HG03066 (cell line): Measurements from ENCODE around the gene PGAM4.
"Not testable (repeated sequence)": the region's sequence is repeated elsewhere in the genome, so short reads cannot be mapped to it uniquely, and the experiment has no call there.

Experiments
- ATAC-seq: cut with Tn5 transposase; IDR thresholded peaks from one replicate; pipeline ENCODE4 v1.9.1; 2021; ENCODE audit warnings: low read depth; ENCODE audit not compliant: unreplicated experiment

PGAM4 gene

GRCh38 chrX:77969538-77969937 lies at the start of gene PGAM4:
Gene PGAM4, minus strand, starts transcription at chrX:77969638. Its CDS starts 0 bp downstream, at chrX:77969638.
- ATAC-seq: no peak

DNA sequence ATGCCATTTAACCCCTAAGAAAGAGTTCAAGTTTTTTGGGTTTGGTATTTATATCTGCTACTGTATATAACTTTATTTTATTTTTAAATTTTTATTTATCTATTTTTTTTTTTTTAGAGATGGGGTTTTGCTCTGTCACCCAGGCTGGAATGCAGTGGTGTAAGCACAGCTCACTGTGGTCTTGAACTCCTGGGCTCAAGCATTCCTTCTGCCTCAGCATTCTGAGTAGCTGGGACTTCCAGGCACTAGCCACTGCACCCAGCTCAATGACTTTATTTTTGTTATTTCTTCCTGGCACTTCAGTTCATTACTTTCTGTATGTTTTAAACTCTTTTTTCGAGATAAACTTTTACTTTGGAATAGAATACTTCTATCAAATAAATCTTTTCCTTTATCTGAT lies 42.4 kb upstream of the PGAM4 start:
- ATAC-seq: no peak

- no peak for ATAC-seq
Observed at GRCh38 chrX:77979870-77980269, 10.4 kb upstream of the PGAM4 start.

DNA sequence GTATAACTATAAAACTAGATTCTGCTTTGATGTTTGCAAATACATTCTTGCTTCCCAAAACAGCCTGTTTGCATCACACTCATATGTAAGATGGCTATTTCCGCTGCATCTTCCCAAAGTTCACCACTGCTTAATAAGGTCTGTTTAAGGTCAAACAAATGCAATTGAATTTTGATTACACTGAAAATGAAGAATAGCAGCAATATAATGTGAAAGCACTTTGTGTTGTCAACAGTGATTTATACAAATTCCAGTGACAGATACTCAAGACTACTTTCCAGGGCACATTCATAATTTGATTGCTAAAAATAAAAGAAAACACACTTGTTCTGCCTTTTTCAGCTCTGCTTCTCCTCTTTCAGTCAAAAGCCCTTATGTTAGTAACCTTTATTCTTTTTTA lies 8.1 kb upstream of the PGAM4 start:
- no peak for ATAC-seq

DNA sequence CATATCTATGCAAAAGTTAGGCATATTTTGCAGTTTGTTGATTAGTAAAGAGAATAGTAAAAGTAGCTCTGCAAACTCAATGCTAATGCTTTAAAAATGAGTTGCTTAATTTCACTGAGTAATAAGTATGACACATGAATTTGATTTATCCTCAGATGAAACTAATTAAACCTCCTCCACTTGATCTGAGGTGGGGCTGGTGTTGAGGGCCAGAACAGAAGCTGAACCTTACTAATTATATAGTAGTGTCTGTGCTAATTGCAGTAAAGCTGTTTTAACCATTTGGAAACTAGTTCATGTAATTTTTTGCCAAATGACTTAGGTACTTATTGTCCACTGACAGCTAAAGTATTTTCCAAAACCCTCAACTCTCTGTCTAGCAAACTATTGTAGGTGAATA lies 7.7 kb upstream of the PGAM4 start:
- ATAC-seq: no peak

GRCh38 chrX:77975755-77976154 lies 6.3 kb upstream of the PGAM4 start:
- ATAC-seq: no peak

DNA sequence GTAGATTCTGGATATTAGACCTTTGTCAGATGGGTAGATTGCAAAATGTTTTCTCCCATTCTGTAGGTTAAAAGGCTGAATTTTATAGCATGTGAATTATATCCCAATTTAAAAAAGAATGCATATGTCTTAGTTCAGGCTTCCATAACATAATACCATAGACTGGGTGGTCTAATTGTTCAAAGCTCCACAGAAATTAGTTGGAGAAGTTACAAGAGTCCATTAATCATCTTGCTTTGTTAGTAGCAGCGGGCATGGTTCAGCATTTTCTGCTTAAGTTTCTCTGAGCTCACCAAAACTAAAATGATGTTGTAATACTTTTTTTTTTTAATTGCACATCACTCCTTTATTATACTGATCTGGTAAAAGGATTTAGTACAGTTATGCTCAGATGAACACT lies 1.8 kb downstream of the PGAM4 start:
- no peak for ATAC-seq

GRCh38 chrX:77966361-77966760 lies 3.1 kb downstream of the PGAM4 start:
- no peak for ATAC-seq

DNA sequence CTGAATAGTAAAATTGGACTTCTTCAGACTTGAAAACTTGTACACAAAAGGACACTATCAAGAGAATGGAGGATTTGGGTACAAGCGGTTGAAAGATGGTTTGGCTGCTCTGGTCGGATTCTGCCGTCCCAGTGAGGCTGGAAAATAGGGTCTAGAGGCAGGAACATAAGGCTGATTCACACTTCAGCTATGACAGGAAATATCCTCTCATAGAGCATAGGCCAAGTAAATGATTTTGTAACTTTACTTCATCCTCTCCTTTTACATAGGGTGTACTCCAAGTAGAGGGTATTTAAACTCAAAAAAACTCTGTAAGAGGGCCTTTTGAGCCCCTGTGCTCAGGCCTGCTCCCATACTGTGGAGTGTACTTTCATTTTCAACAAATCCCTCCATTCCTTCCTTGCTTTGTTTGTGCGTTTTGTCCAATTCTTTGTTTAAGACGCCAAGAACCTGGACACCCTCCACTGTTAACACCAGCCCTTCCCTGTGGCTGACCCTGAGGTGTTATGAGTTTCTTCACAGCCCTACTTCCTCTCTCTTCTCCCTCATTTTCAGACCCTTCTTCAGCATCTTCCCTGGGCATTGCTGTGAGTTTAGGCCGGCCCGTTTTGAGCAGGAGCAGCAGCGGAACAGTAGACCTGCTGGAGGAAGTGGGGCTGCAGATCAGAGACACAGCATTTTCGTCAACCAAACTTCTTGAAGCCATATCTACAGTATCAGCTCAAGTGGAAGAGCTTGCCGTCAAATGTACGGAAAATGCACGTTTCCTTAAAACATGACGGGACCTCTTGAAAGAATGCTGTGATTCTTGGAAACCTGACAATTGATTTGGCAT lies 7.2 kb downstream of the PGAM4 start:
- ATAC-seq: no peak

DNA sequence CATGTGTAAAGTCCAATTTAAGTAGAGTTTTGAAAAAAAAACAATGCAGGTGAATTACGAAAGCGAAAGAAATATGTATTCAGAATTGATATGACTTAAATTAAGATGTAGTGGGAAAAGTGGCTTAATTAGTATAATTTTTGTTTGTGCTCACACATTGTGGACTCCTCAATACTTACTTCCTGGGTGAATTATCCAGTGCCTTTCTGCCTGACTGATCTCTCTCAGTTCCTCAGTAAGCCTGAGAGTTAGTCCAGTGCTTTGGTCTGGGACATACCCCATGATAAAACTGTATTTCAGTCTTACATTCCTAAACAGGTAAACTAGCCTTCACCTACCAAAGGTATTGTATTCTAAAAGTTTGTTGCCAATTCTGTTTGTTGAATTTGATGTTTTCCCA lies 8.4 kb downstream of the PGAM4 start:
- ATAC-seq: no peak

DNA sequence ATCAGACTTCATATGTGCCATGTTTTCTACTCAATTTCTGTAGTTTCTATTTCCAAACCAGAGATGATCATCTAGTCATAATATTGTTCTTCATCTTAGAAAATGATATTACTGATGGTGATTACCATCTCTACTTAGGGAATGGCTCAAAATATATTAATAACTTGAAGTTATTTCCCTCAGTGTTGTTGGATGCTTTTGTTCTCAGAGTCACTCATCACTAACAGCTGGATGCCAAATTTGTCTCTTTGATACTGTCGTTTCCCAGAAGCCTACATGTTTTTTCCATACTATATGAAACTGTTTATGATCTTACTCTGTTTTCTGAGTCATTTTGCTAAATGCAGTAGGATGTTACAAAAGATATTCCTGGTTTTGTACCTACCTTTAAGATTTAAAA lies 8.9 kb downstream of the PGAM4 start:
- ATAC-seq: no peak

GRCh38 chrX:77953708-77954107 lies 15.7 kb downstream of the PGAM4 start:
- ATAC-seq: no peak

- no peak for ATAC-seq
Observed at GRCh38 chrX:77953302-77953701, 16.1 kb downstream of the PGAM4 start.

GRCh38 chrX:77952173-77952572 lies 17.3 kb downstream of the PGAM4 start:
- no peak for ATAC-seq

DNA sequence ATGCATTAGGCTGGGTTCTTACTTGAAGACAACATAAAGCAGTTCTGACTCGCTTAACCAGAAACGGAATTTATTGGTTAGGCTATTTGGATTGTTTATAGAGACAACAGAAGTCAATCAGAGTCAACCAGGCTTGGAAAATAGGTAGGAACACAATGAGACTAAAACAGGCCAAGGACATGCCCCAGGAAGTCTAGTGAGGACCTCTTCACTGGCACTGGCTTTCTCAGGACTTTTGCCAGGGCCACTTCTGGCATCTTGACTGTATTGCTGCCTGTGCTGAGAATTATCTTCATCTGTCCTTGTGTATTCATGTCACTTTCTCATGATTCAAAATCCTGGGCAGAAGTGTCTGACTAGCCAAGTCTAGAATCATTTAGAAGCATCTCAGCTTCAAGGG lies 19.6 kb downstream of the PGAM4 start:
- ATAC-seq: no peak

DNA sequence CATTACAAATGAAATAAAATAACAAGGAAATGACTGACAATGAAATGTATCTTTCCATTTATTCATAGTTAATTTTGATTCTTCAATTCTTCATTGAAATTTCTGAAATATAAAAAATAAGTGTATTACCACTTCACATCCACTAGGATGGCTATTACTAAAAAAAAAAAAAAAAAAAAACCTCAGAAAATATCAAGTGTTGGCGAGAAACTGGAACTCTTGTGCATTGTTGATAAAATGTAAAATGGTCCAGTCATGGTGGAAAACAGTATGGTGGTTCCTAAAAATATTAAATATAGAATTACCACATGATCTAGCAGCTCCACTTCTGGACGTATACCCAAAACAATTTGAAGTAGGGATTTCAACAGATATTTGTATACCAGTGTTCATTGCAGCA lies 22.9 kb downstream of the PGAM4 start:
- ATAC-seq: no peak

- ATAC-seq: no peak
Observed at GRCh38 chrX:77945910-77946545, 23.4 kb downstream of the PGAM4 start.

DNA sequence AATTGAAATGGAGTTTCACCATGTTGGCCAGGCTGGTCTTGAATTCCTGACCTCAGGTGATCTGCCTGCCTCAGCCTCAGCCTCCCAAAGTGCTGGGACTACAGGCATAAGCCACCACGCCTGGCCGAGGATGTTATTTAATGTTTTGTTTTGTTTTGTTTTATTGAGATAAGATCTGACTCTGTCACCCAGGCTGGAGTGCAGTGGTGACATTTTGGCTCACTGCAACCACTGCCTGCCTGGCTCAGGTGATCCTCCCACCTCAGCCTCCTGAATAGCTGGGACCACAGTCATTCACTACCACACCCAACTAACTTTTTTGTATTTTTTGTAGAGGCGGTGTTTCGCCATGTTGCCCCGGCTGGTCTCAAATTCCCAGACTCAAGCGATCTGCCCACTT lies 24.4 kb downstream of the PGAM4 start:
- ATAC-seq: not testable (repeated sequence)

DNA sequence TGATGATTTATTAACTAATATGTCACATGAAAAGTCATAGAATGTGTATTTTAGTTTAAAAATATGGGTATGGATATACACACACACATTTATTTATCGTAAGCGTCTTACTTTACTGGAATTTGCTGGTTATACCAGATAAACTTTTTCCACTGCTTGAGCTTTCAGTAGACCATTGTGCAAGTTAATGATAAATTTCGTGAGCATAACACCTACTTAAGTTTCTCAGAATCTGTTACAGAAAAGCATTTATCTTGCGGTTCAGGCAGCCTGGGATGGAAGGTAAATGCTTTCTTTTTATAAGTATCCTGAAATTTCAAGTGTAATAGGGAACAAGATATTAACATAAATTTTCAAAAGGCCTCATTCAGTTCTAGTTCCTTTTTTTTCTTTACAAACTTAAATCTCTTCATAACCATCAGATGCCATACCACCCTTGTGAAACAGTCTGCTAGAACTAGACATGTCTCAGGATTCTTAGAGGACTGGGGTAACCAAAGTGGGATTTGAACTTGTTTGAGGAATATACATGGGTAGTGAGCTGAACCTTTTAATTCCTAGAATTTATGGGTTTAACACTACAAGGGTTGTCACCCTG lies 31.3 kb downstream of the PGAM4 start:
- ATAC-seq: no peak

- no peak for ATAC-seq
Observed at GRCh38 chrX:77937291-77937690, 32.1 kb downstream of the PGAM4 start.

GRCh38 chrX:77936299-77936698 lies 33.1 kb downstream of the PGAM4 start:
- ATAC-seq: no peak

DNA sequence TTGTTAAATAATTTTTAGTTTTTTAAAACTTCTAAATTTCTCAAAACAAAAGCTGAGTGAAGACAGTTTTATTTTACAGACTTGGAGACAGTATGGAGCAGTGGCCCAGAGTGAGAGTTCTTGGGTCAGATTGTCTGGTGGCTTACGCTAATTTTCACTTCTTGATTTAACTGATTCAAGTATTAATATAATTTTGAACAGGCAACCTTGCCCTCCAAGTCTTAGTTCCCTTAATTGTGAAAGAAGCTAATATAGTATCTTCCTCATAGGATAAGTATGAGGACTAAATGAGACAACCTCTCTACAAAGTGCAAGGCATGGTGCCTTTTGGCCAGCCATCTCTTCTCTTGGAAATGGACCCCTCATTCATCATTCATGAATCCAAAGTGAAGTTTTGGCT lies 33.6 kb downstream of the PGAM4 start:
- no peak for ATAC-seq
